Measurements from ENCODE around the gene ZNF385C. TPM values are rescaled to one million over a fixed set of nuclear protein-coding genes. Genes with fewer than 3 reads are reported as not detected.
A peak's percentile ranks its signal among the peaks of the same experiment; 100 is the strongest.

The ZNF385C gene
- total RNA-seq, 1 donor from 2014 or later, result under 0.01 TPM

DNA sequence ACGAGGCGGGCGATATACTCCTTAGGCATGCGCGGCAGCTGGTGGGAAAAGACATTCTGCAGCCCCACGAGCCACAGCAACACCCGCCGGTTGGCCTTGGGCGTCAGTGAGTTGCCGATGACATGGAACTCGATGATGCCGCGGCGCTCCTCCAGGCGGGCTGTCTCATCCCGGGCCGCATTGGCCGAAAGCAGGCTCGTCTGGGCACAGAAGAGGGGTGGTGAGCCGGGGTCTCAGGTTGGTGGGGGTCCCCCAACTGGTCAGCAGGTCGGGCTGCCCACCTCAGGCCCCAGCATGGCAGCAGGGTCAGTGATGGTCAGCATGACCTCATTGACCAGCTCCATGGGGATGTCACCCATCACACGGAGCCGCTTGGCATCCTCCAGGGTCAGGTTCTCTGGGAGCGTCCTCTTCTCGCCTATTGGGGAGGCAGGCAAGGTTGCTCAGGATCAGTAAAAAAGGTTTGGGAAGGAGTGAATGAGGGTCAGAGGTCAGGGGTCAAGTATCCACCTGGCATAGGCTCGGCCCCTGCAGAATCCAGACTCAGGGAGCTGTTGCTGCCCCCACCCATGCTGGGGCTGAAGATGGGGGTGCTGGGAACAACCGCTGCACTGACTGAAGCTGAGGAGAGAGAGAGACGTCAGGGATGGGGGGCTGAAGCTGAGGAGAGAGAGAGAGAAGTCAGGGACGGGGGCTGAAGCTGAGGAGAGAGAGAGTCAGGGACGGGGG, 19.3 kb upstream of the ZNF385C start:
- H3K36me3 ChIP-seq (ENCODE audit: control insufficient read depth, insufficient read depth, low read length), result peaks cover 31% of the 10 kb centered on the region

DNA sequence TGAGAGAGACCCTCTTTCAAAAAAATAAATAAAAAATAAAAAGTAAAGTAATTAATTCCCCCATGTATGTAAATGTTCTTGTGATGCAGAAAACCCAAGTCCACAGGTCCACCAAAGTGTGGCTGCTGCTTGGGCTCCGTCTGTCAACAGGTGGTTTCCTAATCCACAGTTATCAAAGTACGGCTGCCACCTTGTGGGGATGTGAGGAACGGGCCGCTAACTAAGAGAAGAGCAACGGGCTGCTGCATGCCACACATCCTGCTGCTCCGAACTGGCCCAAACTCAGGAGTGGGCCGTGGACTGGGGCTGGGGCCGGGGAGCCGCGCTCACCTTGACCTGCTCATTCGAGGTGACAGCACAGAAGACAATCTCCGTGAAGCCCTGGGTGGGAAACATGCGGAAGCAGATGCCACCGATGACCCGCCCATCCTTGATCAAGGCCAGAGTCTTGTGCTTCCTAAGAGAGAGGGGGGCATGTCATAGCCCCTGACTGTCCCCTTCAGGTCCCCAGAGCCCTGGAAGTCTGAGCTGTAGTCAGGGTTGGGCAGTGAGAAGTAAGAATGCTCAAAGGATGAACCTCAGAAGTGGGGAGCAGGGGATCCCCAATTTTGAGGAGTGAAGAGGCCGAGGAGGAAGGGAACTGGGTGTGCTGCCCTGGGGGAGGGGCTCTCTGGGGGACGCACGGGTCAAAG, 18.6 kb upstream of the ZNF385C start:
- Histone ChIP-seq H3K4me3 (ENCODE audit: low read depth, low read length) (no peak overlapping the region), H3K27me3 (ENCODE audit: control insufficient read depth, insufficient read depth, low read length) (no peaks in the 10 kb centered on the region), H3K36me3 (ENCODE audit: control insufficient read depth, insufficient read depth, low read length) (peaks cover 31% of the 10 kb centered on the region)
- TF ChIP-seq, protein P1, sequence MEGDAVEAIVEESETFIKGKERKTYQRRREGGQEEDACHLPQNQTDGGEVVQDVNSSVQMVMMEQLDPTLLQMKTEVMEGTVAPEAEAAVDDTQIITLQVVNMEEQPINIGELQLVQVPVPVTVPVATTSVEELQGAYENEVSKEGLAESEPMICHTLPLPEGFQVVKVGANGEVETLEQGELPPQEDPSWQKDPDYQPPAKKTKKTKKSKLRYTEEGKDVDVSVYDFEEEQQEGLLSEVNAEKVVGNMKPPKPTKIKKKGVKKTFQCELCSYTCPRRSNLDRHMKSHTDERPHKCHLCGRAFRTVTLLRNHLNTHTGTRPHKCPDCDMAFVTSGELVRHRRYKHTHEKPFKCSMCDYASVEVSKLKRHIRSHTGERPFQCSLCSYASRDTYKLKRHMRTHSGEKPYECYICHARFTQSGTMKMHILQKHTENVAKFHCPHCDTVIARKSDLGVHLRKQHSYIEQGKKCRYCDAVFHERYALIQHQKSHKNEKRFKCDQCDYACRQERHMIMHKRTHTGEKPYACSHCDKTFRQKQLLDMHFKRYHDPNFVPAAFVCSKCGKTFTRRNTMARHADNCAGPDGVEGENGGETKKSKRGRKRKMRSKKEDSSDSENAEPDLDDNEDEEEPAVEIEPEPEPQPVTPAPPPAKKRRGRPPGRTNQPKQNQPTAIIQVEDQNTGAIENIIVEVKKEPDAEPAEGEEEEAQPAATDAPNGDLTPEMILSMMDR (IDR thresholded peaks at IDR 0.05; ENCODE audit: insufficient read depth, low read length, severe bottlenecking), result peak; percentile 80
- peak; percentile 61 for DNase-seq (ENCODE audit: low read depth)
- no peak for FAIRE-seq

More for the DNA sequence above, 19.3 kb upstream of the ZNF385C start:
- Histone ChIP-seq H3K4me3 (ENCODE audit: low read depth, low read length) (no peak overlapping the region), H3K27me3 (ENCODE audit: control insufficient read depth, insufficient read depth, low read length) (no peaks in the 10 kb centered on the region)
- TF ChIP-seq, protein P1 (IDR thresholded peaks at IDR 0.05; ENCODE audit: insufficient read depth, low read length, severe bottlenecking), result no peak
- DNase-seq (ENCODE audit: low read depth), result no peak
- FAIRE-seq, result no peak

DNA sequence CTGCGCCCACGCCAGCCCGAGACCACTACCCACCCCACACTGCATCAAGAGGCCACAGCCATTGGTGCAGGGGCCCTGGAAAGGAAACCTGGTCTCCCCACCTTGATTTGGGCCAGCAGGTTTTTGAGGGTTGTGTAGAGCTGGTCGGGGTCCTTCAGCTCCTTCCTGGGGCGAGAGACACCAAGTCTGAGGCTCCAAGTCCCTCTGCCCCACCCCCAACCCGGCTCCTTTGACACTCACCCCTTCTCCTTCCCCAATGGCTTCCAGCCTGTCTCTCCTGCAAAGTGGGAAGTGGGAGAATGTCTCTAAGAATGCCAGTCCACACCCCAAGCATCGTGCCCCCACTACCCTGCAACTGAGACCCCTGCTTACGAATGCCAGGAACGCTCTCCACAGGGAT, 15.8 kb upstream of the ZNF385C start:
- DNase-seq (ENCODE audit: low read depth) (no peak), FAIRE-seq (no peak)
- TF ChIP-seq, protein P1 (IDR thresholded peaks at IDR 0.05; ENCODE audit: insufficient read depth, low read length, severe bottlenecking), result no peak
- no peaks in the 10 kb centered on the region for H3K27me3 ChIP-seq (ENCODE audit: control insufficient read depth, insufficient read depth, low read length)
- H3K36me3 ChIP-seq (ENCODE audit: control insufficient read depth, insufficient read depth, low read length), result peaks cover 29% of the 10 kb centered on the region
- H3K4me3 ChIP-seq (ENCODE audit: low read depth, low read length), result no peak overlapping the region

DNA sequence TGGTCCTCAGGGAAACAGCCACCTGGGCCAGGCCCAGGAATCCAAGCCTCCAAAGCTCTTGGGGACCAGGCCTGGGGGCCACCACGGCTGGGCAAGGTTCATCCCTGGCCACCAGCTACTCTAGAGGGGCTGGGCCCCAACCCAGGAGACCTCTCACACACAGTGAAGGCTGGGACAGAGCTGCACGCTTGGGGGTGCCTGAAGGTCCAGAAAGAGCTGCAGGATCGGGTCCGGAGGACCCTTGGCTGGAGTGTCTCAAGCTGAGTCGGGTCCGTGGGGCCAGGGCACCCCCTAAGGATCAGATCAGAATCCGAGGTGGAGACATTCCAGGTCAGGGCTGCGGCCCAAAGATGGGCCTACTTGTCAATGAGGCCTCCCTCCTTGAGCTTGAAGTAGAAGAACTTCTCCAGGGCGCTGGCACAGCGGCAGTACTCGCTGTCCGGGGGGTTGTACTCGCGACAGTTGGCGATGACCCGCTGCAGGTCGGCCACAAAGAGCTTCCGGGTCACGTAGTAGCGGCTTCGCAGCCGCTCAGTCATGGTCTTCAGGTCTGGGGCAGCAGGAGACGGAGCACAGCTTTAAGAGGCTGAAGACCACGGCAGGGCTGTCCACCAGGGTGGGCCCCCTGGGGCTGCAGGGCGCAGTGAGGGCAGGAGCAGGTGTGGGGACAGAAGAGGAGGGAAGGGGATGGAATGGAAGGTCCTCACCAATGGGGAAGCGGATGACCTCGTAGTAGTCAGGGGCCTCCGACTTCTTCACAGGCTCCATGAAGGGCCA, 15.2 kb upstream of the ZNF385C start:
- TF ChIP-seq, protein P1 (IDR thresholded peaks at IDR 0.05; ENCODE audit: insufficient read depth, low read length, severe bottlenecking), result no peak
- no peak for FAIRE-seq
- Histone ChIP-seq H3K4me3 (ENCODE audit: low read depth, low read length) (no peak overlapping the region), H3K36me3 (ENCODE audit: control insufficient read depth, insufficient read depth, low read length) (peaks cover 25% of the 10 kb centered on the region), H3K27me3 (ENCODE audit: control insufficient read depth, insufficient read depth, low read length) (no peaks in the 10 kb centered on the region)
- no peak for DNase-seq (ENCODE audit: low read depth)

DNA sequence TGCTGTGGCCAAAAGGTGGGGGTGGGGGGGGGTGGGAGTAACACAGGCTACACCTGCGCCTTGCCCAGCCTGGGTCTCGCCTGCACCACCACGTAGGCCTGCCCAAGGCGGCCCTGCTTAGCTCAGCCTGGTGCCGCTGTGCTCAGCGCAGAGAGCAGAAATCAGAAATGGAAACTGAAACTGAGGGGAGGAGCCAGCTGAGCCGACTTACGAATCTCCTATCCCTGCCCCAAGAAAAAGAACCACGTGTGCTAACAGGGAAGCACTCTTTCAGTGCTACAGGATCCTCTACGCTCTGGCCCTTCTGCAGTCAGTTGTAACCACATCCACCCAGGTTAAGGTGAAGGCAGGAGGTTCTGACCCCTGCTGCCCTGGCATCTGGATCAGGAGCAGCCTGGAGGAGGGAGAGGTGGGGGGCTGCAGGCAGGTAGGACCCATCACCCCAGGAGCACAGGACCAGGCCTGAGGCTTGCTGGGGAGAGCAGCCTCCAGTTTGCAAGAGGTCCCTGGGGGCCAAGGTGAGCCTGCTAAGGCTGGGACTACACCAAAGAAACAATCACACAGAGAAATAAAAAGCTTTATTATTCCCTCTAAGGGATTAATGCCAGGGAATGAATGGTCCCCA, 14.4 kb upstream of the ZNF385C start, which contains the start of gene DHX58:
Gene DHX58, minus strand, starts transcription at position 163 of the 625 bp plus-strand sequence. CDS start 822 bp downstream, outside the sequence.
- Histone ChIP-seq H3K27me3 (ENCODE audit: control insufficient read depth, insufficient read depth, low read length) (no peaks in the 10 kb centered on the region), H3K36me3 (ENCODE audit: control insufficient read depth, insufficient read depth, low read length) (peaks cover 21% of the 10 kb centered on the region), H3K4me3 (ENCODE audit: low read depth, low read length) (peak within 1 kb of the TSS; percentile 47)
- TF ChIP-seq, protein P1 (IDR thresholded peaks at IDR 0.05; ENCODE audit: insufficient read depth, low read length, severe bottlenecking), result no peak
- peak; percentile 80 for DNase-seq (ENCODE audit: low read depth)
- FAIRE-seq, result no peak
